Uterus (tissue), 2 donors: Measurements from ENCODE around the gene ACTR6.

Experiments used
- POLR2A ChIP-seq, 2 donors: fragments of 450-650 bp; IDR thresholded peaks; one replicate each; pipeline ENCODE4 v1.6.1; 2016; ENCODE audit warnings: antibody characterized with exemption in 2 of 2, mild to moderate bottlenecking in 1 of 2, moderate library complexity in 1 of 2
- TF ChIP-seq, protein P1 (sequence below), 4 experiments: fragments of 200-600 bp in 2 of 4; fragments of 450-650 bp in 2 of 4; sonication (generic) in 2 of 4; IDR thresholded peaks; one replicate each; pipeline ENCODE4 v1.5.1; 2016 to 2019; ENCODE audit warnings: antibody characterized with exemption in 4 of 4, mild to moderate bottlenecking in 2 of 4, moderate library complexity in 1 of 4

DNA sequence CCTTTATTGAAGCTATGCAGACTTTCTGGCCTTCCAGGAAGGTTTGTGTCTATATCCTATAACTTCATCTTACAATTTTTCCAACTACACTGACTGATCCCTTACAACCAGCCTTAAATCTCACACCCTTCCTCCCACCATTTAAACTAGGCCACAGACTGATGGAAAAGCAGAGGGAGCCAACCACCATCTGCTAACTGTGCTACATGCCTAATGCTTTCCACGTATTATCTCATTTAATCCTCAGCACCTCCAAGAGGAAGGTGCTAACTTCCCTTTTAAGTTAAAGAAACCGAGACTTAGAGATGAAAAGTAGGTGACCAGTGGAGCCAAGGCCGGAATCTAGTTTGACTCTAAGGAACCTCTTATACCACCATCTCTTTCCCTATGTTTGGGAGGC is 35.3 kb upstream of the ACTR6 start:
- no peak for TF ChIP-seq POLR2A (IDR thresholded peaks at IDR 0.05)
- TF ChIP-seq, protein P1, sequence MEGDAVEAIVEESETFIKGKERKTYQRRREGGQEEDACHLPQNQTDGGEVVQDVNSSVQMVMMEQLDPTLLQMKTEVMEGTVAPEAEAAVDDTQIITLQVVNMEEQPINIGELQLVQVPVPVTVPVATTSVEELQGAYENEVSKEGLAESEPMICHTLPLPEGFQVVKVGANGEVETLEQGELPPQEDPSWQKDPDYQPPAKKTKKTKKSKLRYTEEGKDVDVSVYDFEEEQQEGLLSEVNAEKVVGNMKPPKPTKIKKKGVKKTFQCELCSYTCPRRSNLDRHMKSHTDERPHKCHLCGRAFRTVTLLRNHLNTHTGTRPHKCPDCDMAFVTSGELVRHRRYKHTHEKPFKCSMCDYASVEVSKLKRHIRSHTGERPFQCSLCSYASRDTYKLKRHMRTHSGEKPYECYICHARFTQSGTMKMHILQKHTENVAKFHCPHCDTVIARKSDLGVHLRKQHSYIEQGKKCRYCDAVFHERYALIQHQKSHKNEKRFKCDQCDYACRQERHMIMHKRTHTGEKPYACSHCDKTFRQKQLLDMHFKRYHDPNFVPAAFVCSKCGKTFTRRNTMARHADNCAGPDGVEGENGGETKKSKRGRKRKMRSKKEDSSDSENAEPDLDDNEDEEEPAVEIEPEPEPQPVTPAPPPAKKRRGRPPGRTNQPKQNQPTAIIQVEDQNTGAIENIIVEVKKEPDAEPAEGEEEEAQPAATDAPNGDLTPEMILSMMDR (IDR thresholded peaks at IDR 0.05) = no peak
